Ramos (cell line): ENCODE data around the gene OR8B3.
"Not testable (repeated sequence)": the region's sequence is repeated elsewhere in the genome, so short reads cannot be mapped to it uniquely, and the experiment has no call there.

Experiments used
- in situ Hi-C: fragments of 300-500 bp; cut with MboI; formaldehyde crosslinking; loops from one replicate; pipeline ENCODE4 v1.14.3; 2022; ENCODE audit warnings: low sequenced_read_pairs; ENCODE audit not compliant: unreplicated experiment

OR8B3 gene

GRCh38 chr11:124398924-124399323 lies at the start of gene OR8B3:
Gene OR8B3, minus strand, starts transcription at chr11:124399024. Its CDS starts 1,673 bp downstream, at chr11:124397351.
- in situ Hi-C loops, result no loop called here

- in situ Hi-C loops, result no loop called here
Observed at GRCh38 chr11:124446916-124447315, 48.1 kb upstream of the OR8B3 start.

DNA sequence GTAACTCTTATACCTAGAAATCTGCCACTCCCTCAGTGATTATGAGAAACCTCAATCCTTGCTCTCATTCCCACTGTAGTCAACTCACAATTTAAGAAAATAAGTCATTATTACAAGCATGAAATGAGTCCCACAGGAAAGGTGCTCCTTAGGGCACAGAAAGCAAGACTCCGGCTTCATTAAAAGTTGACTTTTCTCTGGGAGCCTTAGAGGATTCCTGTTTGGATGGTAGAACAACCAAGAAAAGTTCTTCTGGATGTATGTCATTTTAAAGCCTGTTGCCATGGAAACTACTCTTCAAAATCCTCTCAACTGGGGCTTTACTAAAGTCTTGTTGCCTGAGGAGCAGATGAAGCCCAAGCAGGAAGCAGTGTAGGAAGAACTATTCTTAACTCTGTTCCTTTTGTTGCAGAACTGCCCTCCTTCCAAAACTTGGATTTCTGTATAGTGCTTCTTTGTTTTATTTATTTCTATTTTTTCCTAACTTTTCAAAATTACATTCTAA lies 46.9 kb upstream of the OR8B3 start, which contains the start of gene OR8B8:
Gene OR8B8 (minus strand): TSS at position 51 of the 505 bp plus-strand sequence. CDS start 4,611 bp downstream, outside the sequence.
- in situ Hi-C loops, result no loop called here

GRCh38 chr11:124442847-124443246 lies 44.0 kb upstream of the OR8B3 start:
- in situ Hi-C loops, result no loop called here

DNA sequence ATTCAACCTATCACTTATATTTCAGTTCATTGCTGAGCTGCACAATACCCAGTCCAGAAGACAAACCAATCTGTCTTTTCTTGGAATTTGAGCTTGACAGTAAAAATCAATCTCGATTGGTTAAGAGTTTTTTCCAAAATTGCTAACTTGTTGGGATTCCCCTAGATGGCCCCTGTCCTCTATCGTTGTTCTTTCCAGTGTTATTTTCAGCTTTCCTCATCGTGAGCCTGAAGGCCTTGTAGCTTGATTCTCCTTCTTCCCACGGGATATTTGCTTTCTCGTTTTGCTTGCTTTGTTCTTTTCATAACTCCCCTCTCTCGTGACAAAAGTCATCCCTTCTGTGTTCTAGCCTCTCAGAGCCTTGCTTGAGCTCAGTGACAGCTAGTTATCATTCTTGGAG lies 43.6 kb upstream of the OR8B3 start:
- in situ Hi-C loops, result no loop called here

DNA sequence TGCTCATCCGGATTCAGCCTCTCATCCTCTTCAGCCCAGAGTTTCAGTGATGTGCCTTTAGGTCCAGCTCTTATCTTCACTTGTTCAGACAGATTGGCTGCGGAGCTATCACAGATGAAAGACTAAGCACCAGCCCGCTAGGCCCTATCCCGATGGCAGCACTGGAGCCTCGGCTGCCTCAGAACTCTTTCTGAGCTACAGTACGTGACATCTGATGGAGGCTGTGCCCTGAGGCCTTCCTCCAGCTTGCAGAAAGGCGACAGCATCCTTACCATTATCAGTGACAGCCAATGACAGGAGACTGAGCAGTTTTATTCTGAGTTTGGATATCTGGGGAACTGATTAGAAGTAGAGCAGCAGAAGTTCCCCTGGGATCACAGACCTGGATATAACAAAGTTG lies 42.7 kb upstream of the OR8B3 start:
- in situ Hi-C loops, result no loop called here

GRCh38 chr11:124441081-124441480 lies 42.3 kb upstream of the OR8B3 start:
- in situ Hi-C loops, result no loop called here

DNA sequence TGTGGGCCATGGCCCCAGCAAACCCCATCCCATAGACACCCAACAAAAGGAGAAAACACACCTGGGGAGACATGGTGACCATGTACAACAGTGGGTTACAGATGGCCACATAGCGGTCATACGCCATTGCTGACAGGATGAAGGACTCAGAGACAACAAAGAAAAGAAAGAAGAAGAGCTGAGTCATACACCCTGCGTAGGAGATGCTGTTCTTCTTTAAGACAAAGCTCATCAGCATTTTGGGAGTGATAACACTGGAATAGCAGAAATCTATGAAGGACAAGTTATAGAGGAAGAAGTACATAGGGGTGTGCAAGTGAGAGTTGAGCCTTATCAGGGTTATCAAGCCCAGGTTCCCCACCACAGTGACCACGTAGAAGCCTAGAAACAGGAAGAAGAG lies 41.8 kb upstream of the OR8B3 start:
- in situ Hi-C loops, result no loop called here

DNA sequence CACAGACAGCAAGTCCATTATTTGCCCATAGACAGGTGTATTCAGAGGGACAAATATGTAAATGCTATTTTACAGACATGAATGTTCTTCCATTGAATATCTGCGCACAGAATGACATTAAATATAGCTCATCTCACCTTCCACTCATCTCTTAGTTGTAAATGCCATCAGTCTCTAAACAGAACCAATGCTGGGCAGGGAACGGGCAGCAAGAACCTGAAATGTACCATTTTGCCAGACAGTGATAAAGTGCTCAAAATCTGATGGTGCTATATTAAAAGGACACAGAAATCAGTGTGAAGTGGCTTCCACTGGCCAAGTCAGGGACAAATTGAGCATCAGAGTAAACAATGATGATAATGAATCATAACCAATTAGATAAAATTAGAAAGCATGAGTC lies 35.9 kb upstream of the OR8B3 start:
- in situ Hi-C loops, result no loop called here

- in situ Hi-C loops, result no loop called here
Observed at GRCh38 chr11:124429599-124429998, 30.8 kb upstream of the OR8B3 start.

DNA sequence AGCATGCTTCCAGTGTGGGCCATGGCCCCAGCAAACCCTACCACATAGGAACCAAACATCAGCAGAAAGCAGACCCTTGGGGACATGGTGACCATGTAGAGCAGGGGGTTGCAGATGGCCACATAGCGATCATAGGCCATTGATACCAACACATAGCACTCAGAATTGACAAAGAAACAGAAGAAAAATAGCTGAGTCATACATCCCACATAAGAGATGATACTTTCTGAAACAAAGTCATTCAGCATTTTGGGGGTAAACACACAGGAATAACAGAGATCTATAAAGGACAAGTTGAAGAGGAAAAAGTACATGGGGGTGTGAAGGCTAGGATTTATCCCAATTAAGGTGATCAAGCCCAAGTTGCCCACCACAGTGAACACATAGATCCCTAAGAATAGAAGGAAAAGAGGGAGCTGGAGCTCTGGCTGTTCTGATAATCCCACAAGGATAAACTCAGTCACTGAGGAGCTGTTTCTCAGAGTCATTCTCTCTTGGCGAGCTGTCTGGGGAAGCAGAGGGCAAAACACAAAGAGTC lies 25.6 kb upstream of the OR8B3 start, which contains the start of gene OR8B4:
Gene OR8B4 (minus strand): TSS at position 488 of the 538 bp plus-strand sequence. CDS start 0 bp downstream, at position 488.
- in situ Hi-C loops, result loop anchor here (25.0 kb wide), 1 partner anchor 413 kb away; no protein-coding TSS in a partner anchor

GRCh38 chr11:124421043-124421442 lies 22.2 kb upstream of the OR8B3 start:
- in situ Hi-C loops, result loop anchor here (25.0 kb wide), 1 partner anchor 416 kb away; no protein-coding TSS in a partner anchor

DNA sequence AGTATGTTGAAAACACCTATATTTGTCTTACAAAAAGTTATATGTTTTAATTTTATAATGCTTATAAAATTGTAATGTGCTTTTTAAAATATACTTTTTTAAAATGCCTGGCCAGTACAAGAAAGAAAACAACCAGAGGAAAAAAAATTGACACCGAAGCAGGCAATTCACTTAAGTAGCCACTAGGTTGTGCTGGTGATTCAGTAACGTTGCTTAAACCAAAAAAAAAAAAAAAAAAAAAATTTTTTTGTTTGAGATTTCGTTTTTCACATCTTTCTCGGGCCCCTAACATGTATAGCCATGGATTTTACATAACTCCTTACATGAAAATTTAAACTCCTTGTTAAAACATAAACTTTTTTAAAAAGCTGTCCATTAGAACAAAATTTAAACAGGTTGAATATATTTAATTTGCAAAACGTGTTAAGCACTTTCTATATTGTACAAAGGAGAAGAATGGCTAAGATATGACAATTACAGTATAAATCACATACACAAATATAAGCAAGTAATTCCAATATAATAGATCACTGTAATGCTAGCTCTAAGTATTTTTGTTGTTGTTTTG lies 16.6 kb upstream of the OR8B3 start:
- in situ Hi-C loops, result loop anchor here (5.0 to 25.0 kb wide), 2 partner anchors 172 to 422 kb away; no protein-coding TSS in a partner anchor

- in situ Hi-C loops, result loop anchor here (25.0 kb wide), 1 partner anchor 427 kb away; no protein-coding TSS in a partner anchor
Observed at GRCh38 chr11:124409906-124410305, 11.1 kb upstream of the OR8B3 start.

GRCh38 chr11:124405581-124405980 lies 6.8 kb upstream of the OR8B3 start:
- in situ Hi-C loops, result loop anchor here (25.0 kb wide), 1 partner anchor 432 kb away; no protein-coding TSS in a partner anchor

DNA sequence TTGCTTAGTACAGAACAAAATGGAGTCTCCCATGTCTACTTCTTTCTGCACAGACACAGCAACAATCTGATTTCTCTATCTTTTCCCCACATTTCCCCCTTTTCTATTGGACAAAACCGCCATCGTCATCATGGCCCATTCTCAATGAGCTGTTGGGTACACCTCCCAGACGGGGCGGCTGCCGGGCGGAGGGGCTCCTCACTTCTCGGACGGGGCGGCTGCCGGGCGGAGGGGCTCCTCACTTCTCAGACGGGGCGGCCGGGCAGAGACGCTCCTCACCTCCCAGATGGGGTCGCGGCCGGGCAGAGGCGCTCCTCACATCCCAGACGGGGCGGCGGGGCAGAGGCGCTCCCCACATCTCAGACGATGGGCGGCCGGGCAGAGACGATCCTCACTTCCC lies 4.4 kb upstream of the OR8B3 start:
- in situ Hi-C loops, result loop anchor here (25.0 kb wide), 1 partner anchor 434 kb away; no protein-coding TSS in a partner anchor

DNA sequence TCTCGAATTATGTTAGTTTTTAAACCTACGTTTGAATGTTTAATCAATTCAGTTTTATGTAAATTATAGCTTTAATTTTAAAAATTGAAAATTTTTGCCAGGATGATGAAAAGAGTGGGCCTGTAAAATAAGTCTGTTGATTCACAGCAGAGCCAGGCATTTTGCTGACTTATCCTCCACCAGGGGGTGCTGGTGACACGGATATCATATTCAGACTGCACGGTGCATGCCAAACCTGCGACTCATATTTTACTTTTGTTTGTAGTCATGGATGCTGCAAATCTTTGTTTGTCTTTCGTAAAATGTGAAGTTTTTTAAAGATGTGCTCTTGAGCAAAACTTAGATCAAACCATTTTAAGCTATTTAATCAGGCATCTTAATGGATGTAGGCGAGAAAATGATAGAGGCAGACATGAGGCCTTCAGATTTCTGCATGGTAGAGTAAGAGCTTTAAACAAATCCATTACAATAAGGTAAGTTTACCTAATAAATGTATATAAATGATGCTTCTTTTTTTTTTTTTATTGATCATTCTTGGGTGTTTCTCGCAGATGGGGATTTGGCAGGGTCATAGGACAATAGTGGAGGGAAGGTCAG lies 3.6 kb upstream of the OR8B3 start:
- in situ Hi-C loops, result loop anchor here (25.0 kb wide), 1 partner anchor 435 kb away; no protein-coding TSS in a partner anchor

GRCh38 chr11:124396847-124397246 lies 2.0 kb downstream of the OR8B3 start:
- in situ Hi-C loops, result not testable (repeated sequence)

DNA sequence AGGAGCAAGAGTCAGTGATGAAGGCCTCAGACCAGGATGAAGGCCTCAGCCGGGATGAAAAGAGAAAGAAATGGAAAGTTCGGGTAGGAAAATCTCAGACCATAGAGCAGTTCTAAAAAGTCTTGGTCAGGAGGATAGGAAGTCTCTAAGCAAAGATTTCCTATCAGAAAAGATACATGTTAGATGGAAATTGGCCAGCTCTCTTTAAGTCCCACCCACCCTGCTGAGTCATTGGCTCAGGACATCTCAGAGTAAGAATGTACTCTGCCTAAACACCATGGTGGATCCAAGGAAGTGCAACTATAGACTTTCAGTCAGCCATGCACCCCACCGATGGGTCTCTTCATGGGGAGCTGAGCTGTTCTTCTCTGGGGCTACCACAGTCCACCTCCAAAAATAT lies 4.4 kb downstream of the OR8B3 start:
- in situ Hi-C loops, result no loop called here

GRCh38 chr11:124384399-124384798 lies 14.4 kb downstream of the OR8B3 start, which contains the start of gene OR8B2:
Gene OR8B2, minus strand, starts transcription at chr11:124384499. Its CDS starts 1,156 bp downstream, at chr11:124383343.
- in situ Hi-C loops, result no loop called here

- in situ Hi-C loops, result not testable (repeated sequence)
Observed at GRCh38 chr11:124382857-124383256, 16.0 kb downstream of the OR8B3 start.
